Hematopoietic multipotent progenitor cell treated with erythropoietin and hydrocortisone succinate and interleukin-3 and kit ligand, for 4 days (in vitro differentiated cells): ENCODE results near the gene CHAC1.
"Not testable (repeated sequence)": the region's sequence is repeated elsewhere in the genome, so short reads cannot be mapped to it uniquely, and the experiment has no call there.

ENCODE experiments used
- DNase-seq: peaks from one replicate; pipeline ENCODE4 v3.0.0-alpha.2; 2015

Gene CHAC1

DNA sequence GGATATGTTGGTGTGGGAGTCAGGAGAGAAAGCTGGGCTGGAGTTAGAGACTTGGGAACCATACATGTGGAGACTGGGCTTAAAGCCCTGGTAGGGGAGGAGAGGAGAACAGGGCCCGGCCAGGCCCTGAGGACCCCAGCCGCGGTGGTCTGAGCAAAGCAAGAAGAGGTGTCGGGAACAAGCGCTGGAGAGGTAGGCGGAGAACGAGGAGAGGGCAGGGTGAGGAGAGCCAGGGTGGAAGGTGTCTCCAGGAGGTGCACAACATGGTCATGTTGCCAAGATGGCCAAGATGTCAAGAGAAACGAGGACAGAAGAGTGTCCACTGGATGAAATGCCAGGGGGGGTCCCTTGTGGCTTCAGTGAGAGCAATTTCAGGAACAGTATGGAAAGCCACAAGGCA, 5.5 kb downstream of the CHAC1 start:
- no peak for DNase-seq

- no peak for DNase-seq
Measured at GRCh38 chr15:40959331-40960141, 6.3 kb downstream of the CHAC1 start.

- DNase-seq = no peak
Measured at GRCh38 chr15:40960151-40960885, 7.0 kb downstream of the CHAC1 start.

- DNase-seq = no peak
Measured at GRCh38 chr15:40960925-40961324, 7.7 kb downstream of the CHAC1 start.

- DNase-seq = not testable (repeated sequence)
Measured at GRCh38 chr15:40961740-40962139, 8.5 kb downstream of the CHAC1 start.

- DNase-seq = not testable (repeated sequence)
Measured at GRCh38 chr15:40962317-40962716, 9.0 kb downstream of the CHAC1 start.

DNA sequence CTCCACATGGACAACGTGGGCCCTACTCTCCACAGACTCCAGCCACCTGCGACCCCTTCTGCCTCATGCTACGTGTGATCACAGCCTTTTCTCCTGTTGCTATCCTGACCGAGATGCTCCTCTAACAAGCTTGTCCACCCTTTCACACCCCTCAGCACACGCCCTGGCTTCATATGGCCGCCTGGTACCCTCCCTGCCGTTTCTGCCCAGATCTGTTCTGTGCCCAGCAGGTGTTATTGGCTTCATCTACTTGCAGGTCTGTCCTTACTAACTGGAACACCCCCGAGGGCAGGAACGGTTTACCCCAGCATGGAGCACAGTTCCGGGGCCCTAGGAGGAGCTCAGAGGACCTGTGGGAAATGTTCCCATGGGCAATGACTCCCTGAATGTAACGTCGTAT, 9.9 kb downstream of the CHAC1 start:
- DNase-seq = no peak

GRCh38 chr15:40964006-40964405, 10.7 kb downstream of the CHAC1 start:
- DNase-seq = no peak

DNA sequence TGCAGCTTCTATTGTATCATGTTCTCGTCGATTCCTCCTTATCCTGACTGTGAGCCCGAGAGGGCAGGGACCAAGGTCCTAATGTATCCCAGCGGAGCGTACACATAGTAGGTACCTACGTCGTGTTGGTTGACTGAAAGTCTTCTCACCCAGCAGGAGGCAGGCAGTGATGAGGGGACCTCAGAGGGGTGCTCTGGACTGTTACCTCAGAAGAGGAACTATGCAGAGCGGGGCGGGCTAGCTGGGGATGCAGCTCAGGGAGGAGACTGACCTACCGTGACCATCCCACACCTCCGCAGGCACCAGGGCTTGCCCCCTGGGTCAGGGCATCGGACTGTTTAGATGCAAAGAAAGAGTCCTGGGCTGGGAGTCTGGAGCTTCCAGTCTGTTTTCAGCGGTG, 11.4 kb downstream of the CHAC1 start:
- DNase-seq = no peak

DNA sequence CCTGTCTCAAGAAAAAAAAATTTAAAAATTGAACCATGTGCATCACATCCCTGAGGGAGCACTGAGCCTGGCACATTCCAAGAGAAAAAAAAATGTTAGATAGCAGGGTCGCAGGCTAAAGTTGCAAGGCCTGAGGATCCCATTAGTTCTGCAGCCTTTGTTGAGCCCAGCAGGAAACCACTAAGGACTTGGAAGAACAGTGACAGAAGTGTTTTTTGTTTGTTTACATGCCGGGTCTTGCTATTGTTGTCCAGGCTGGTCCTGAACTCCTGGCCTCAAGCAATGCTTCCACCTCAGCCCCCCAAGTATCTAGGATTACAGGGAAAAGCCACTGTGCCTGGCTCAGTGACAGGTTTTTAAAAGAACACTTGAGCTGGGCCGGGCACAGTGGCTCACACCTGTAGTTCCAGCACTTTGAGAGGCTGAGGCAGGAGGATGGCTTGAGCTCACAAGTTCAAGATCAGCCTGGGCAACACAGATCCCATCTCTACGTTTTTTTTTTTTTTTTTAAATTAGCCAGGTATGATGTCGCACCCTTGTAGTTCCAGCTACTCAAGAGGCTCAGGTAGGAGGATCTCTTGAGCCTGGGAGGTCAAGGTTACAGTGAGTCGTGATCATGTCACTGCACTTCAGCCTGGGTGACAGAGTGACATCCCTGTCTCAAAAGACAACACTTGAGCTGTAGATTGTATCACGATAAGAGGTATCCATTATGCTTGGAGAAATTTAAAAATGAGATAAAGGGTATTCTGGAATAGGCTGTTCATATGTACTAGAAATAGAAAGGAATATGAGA, 15.2 kb downstream of the CHAC1 start:
- no peak for DNase-seq

GRCh38 chr15:40969363-40969762, 16.1 kb downstream of the CHAC1 start:
- no peak for DNase-seq

DNA sequence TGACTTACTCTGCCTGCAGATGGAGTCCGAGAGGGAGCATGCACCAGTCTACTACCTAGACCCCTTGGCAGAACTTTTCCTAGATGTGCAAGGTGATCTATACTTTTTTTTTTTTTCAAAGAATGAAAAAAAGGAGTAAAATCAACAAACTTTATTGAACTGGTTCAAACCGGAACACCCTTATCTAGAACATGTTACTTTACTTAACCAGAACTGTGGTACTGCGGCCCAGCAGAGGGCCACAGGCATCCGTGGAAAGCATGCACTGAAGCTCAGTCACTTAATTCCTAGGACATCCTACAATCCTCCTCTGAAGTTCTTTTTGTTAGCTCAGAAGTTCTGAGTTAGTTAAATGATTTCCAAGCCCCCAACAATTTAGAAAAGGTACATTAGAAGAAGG, 21.6 kb downstream of the CHAC1 start:
- no peak for DNase-seq

- DNase-seq = no peak
Measured at GRCh38 chr15:40976819-40977218, 23.5 kb downstream of the CHAC1 start.

DNA sequence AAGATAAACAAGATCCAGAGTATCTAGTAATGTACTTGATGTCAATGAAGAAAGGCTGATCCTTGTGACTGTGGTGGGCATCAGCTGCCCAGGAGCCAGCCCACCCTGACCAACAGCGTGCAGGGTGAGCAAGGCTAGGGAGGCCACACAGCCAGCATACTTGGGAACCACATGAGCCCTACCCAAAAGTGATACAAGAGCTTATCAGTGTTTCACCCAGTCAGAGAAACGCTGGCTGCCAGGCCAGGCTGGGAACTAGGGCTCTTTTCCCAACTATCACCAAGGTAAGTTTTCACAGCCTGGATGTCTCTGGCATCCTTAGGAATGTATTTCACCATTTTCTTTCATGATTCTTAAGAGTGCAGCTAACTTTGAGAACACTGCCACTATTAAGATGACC, 24.9 kb downstream of the CHAC1 start:
- DNase-seq = no peak

DNA sequence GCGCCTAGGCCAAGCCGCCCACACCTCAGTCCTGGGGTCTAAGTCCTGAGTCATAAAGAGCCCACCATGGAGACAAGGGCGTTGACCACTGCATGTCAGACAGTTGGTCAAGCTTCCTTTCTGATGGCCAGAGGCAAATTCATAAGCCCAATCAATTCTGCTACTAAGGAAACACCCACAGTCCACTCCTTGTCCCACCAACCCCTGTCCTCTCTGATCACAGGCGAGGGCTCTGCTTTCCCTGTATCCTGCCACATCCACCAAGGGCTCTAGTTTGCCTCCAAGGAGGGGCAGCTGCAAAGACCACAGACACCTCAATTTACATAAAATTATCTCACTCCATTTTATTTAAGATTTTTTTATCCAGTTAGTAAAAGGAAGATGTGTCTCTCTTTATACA, 25.3 kb downstream of the CHAC1 start:
- DNase-seq = no peak

DNA sequence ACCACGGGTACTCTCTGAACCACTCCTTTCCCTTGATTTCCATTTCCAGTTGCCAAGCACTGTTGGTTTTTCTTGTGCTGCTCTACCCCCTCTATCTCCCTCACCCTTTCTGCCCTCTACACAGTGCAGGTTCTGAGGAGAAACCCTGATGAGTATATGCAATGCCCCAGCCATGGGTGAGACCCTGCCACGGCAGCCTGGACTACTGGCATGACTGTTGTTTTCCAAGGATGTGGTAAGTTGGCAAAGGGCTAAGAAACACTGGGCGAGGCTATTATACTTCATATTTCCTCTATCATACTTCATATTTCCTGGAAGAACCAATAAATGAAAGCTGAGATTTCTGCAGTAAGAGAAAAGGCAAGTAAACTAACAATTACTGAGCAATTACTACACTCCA, 27.9 kb downstream of the CHAC1 start:
- DNase-seq = no peak

DNA sequence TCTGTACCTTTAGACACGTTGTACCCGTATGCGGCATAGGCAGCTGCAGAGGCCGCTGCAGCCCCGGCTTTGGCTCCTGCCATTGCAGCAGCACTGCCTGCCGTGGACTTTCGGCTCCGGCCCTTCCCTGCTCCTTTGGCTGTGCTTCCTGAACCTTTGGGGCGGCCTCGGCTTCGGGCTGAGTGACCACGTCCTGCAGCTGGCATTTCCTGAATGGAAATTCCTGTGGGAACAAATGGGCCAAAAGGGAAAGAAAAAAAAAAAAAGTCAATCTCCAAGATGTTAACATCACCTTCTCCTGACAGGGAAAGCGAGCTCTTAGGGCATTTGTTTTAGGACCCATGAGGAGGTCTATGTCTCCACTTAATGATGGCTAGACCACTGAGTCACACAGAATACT, 29.6 kb downstream of the CHAC1 start:
- no peak for DNase-seq

DNA sequence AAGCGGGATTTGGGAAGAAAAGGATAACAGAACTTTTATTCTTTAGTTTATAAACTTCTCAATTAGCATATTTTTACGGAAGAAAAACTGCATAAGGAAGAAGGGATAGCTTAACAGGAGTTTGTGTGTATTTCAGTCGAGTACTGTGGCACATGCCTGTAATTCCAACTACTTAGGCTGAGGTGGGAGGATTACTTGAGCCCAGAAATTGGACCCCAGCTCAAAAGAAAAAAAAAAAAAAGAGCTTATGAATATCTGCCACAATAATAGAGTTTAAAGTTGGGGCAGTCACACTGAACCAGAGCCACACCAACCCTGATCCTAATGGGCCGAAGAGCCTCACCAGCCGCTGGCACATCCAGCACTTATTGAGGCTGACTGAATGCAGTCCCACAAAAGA, 31.1 kb downstream of the CHAC1 start:
- DNase-seq = no peak

GRCh38 chr15:40984964-40985363, 31.7 kb downstream of the CHAC1 start:
- DNase-seq = no peak

DNA sequence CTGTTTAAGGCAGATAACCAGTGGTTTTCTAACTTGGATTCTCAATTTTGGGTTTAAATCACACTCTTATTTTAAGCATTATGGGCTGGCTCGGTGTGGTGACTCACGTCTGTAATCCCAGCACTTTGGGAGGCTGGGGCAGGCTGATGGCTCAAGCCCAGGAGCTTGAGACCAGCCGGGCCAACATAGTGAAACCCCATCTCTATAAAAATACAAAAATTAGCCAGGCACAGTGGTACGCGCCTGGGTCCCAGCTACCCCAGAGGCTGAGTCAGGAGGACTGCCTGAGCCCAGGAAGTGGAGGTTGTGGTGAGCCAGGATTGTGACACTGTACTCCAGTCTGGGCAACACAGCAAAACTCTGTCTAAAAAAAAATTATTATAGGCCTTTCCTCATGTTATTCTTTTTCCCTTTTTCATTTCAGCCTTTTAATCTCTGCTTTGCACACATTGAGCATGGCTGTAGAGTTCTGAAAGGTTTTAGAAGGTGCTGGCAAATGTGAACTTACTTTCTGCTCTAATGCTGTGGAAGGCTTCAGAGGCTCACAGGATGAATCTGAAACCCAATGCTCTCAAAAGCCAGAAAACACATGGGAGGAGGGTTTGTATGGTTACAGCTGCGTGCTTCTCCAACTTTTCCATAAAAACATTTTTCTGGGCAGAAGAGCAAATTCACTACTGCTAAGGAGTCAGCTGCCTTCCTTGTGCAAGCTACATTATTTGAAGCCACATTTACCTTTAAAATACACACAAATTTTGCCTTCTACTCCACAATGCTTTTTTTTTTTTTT, 32.5 kb downstream of the CHAC1 start:
- no peak for DNase-seq

GRCh38 chr15:40986820-40987219, 33.5 kb downstream of the CHAC1 start:
- no peak for DNase-seq

- no peak for DNase-seq
Measured at GRCh38 chr15:40988156-40988555, 34.9 kb downstream of the CHAC1 start.

- no peak for DNase-seq
Measured at GRCh38 chr15:40990080-40990479, 36.8 kb downstream of the CHAC1 start.
